Activated CD8-positive, alpha-beta T cell treated with anti-CD3 and anti-CD28 coated beads for 36 hours (primary cell): ENCODE results near the gene VEZT. TPM values are rescaled to one million over a fixed set of nuclear protein-coding genes. Genes with fewer than 3 reads are reported as not detected.

ENCODE experiments used
- ATAC-seq: fragments of 200-7000 bp; cut with Tn5 transposase; one replicate; pipeline ENCODE4 v1.10.0; 2021; ENCODE audit warnings: mild to moderate bottlenecking, moderate library complexity
- CTCF ChIA-PET: fragments of 350-600 bp; sonication (Branson Sonifier 250); formaldehyde crosslinking; loops from one replicate; lab custom pipeline; 2021; ENCODE audit warnings: antibody characterized with exemption; lab: Charles Lee
- POLR2A ChIA-PET: fragments of 350-600 bp; sonication (Branson Sonifier 250); formaldehyde crosslinking; loops from one replicate; lab custom pipeline; 2021; ENCODE audit warnings: antibody characterized with exemption; lab: Charles Lee
- DNase-seq: peaks from one replicate; pipeline ENCODE4 v3.0.0-alpha.2; 2020
- H3K27ac Mint-ChIP-seq: one replicate; pipeline ENCODE4 v1.8.0; 2021; ENCODE audit warnings: mild to moderate bottlenecking, mixed read lengths
- H3K27me3 Mint-ChIP-seq: one replicate; pipeline ENCODE4 v1.8.0; 2021; ENCODE audit warnings: mixed read lengths
- H3K36me3 Mint-ChIP-seq: one replicate; pipeline ENCODE4 v1.8.0; 2021; ENCODE audit warnings: low read depth, mixed read lengths
- H3K4me1 Mint-ChIP-seq: one replicate; pipeline ENCODE4 v1.8.0; 2021; ENCODE audit warnings: low read depth, mixed read lengths
- H3K4me3 Mint-ChIP-seq: one replicate; pipeline ENCODE4 v1.8.0; 2021; ENCODE audit warnings: mild to moderate bottlenecking, moderate library complexity, mixed read lengths
- H3K9me3 Mint-ChIP-seq: one replicate; pipeline ENCODE4 v1.8.0; 2021; ENCODE audit warnings: mixed read lengths
- intact Hi-C: fragments of 100-400 bp; cut with micrococcal nuclease; formaldehyde crosslinking; loops from one replicate; pipeline ENCODE4 v1.10.0; 2022
- total RNA-seq, 2 experiments: library from RNA; stranded (reverse); gene quantifications; one replicate each; pipeline ENCODE4 v1.2.3, GENCODE V29; 2021
- TF ChIP-seq, protein P1 (sequence below): fragments of 200-600 bp; IDR thresholded peaks from one replicate; pipeline ENCODE4 v1.8.0; 2022; ENCODE audit warnings: antibody characterized with exemption, mild to moderate bottlenecking

The VEZT gene
- total RNA-seq, 2 experiments from 2014 or later: 46.9 to 51.7 TPM

- ATAC-seq (no peak), DNase-seq (no peak)
- intact Hi-C loops: no loop called here
- Mint-ChIP-seq H3K27ac (no peak overlapping the region), H3K4me1 (no peaks in the 10 kb centered on the region), H3K27me3 (no peaks in the 10 kb centered on the region), H3K9me3 (no peaks in the 10 kb centered on the region), H3K4me3 (no peak overlapping the region), H3K36me3 (no peaks in the 10 kb centered on the region)
- TF ChIP-seq, protein P1, sequence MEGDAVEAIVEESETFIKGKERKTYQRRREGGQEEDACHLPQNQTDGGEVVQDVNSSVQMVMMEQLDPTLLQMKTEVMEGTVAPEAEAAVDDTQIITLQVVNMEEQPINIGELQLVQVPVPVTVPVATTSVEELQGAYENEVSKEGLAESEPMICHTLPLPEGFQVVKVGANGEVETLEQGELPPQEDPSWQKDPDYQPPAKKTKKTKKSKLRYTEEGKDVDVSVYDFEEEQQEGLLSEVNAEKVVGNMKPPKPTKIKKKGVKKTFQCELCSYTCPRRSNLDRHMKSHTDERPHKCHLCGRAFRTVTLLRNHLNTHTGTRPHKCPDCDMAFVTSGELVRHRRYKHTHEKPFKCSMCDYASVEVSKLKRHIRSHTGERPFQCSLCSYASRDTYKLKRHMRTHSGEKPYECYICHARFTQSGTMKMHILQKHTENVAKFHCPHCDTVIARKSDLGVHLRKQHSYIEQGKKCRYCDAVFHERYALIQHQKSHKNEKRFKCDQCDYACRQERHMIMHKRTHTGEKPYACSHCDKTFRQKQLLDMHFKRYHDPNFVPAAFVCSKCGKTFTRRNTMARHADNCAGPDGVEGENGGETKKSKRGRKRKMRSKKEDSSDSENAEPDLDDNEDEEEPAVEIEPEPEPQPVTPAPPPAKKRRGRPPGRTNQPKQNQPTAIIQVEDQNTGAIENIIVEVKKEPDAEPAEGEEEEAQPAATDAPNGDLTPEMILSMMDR: no peak
- ChIA-PET CTCF (no interaction called here), POLR2A (no interaction called here)
Observed at GRCh38 chr12:95177201-95177768, 40.3 kb upstream of the VEZT start.

GRCh38 chr12:95178136-95178535 lies 39.5 kb upstream of the VEZT start:
- CTCF ChIA-PET: no interaction called here
- no peaks in the 10 kb centered on the region for H3K27me3 Mint-ChIP-seq
- POLR2A ChIA-PET: no interaction called here

DNA sequence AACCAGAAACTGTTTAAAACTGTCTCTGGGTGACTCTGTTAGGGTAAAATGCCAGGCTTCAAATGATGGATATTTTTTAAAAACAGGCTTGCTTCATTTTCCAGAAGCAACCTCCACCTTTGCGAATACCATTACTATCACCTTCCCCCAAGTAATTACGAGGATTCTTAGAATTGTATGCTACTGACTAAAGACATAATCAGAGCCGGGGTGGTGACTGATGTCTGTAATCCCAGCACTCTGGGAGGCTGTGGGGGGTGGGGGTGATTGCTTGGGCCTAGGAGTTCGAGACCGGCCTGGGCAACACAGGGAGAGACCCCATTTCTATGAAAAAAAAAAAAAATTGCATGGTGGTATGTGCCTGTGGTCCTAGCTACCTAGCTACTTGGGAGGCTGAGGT lies 38.6 kb upstream of the VEZT start:
- no peak overlapping the region for H3K27ac Mint-ChIP-seq
- H3K36me3 Mint-ChIP-seq: no peaks in the 10 kb centered on the region
- H3K27me3 Mint-ChIP-seq: no peaks in the 10 kb centered on the region
- POLR2A ChIA-PET: no interaction called here
- no peaks in the 10 kb centered on the region for H3K4me1 Mint-ChIP-seq
- ATAC-seq (no peak), DNase-seq (no peak)
- CTCF ChIA-PET: interaction anchor here (0.8 kb wide), 1 partner anchor 21 kb away, joined by 4 read pairs; no protein-coding TSS in a partner anchor
- no peak overlapping the region for H3K4me3 Mint-ChIP-seq
- intact Hi-C loops: no loop called here
- H3K9me3 Mint-ChIP-seq: no peaks in the 10 kb centered on the region
- TF ChIP-seq, protein P1: no peak

More at GRCh38 chr12:95178136-95178535, 39.5 kb upstream of the VEZT start:
- Mint-ChIP-seq H3K27ac (no peak overlapping the region), H3K9me3 (no peaks in the 10 kb centered on the region), H3K4me1 (no peaks in the 10 kb centered on the region), H3K4me3 (no peak overlapping the region), H3K36me3 (no peaks in the 10 kb centered on the region)
- TF ChIP-seq, protein P1: no peak
- intact Hi-C loops: no loop called here
- DNase-seq: no peak
- no peak for ATAC-seq

GRCh38 chr12:95181103-95181502 lies 36.5 kb upstream of the VEZT start:
- H3K9me3 Mint-ChIP-seq: no peaks in the 10 kb centered on the region
- ATAC-seq: no peak
- CTCF ChIA-PET: no interaction called here

DNA sequence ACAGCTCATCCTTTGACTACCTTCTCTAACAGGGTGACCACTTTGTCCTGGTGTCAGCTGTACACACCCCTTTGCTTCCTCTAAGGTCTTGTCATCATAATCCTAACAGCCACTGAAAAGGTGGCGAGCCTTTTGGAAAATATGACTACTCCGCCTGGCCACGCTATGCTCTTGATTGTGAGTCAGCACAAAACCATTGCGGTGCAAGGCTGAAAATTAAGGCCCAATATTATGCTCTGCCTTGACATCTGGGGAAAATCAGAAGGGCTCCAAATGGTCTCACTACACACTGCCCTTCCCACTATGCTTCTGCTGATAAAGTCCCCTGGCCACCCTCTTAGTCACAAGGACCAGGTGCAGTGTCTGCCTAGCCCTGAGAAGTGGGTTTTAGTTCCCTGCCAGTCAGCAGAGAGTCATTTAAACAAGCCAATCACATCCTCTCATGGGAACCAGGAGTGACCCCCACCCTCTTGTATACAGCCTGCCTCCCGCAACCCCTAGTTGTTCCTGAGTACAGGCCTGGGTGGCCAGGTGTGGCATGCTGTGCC lies 34.7 kb upstream of the VEZT start:
- ATAC-seq (peak; percentile 75), DNase-seq (peak; percentile 36)
- Mint-ChIP-seq H3K27ac (no peak overlapping the region), H3K36me3 (no peaks in the 10 kb centered on the region), H3K4me3 (no peak overlapping the region), H3K9me3 (no peaks in the 10 kb centered on the region), H3K27me3 (no peaks in the 10 kb centered on the region), H3K4me1 (no peaks in the 10 kb centered on the region)
- ChIA-PET POLR2A (no interaction called here), CTCF (interaction anchor here (1.1 kb wide), 1 partner anchor 9 kb away, joined by 3 read pairs; no protein-coding TSS in a partner anchor)
- intact Hi-C loops: no loop called here
- TF ChIP-seq, protein P1: no peak

More at GRCh38 chr12:95181103-95181502, 36.5 kb upstream of the VEZT start:
- POLR2A ChIA-PET: no interaction called here
- H3K27me3 Mint-ChIP-seq: no peaks in the 10 kb centered on the region
- TF ChIP-seq, protein P1: no peak
- no peaks in the 10 kb centered on the region for H3K36me3 Mint-ChIP-seq
- H3K4me1 Mint-ChIP-seq: no peaks in the 10 kb centered on the region
- no peak overlapping the region for H3K4me3 Mint-ChIP-seq
- intact Hi-C loops: no loop called here
- no peak for DNase-seq
- no peak overlapping the region for H3K27ac Mint-ChIP-seq
